K562 (cell line): ENCODE results near the gene RPS6KA2. TPM values are rescaled to one million over a fixed set of nuclear protein-coding genes. Genes with fewer than 3 reads are reported as not detected.

Source experiments
- ADNP ChIP-seq: fragments of 200-800 bp; sonication (Bioruptor generic); IDR thresholded peaks from 2 replicates; pipeline ENCODE4 v1.6.1; 2016; ENCODE audit warnings: missing genetic modification characterization, missing compliant biosample characterization
- BCOR ChIP-seq: fragments of 450-650 bp; IDR thresholded peaks from 2 replicates; pipeline ENCODE4 v1.6.1; 2016
- CREBBP ChIP-seq: IDR thresholded peaks from one replicate; pipeline ENCODE4 v1.6.1; 2012; ENCODE audit warnings: low read depth, mild to moderate bottlenecking, control low read depth, inconsistent platforms, low read length
- ELK3 ChIP-seq: fragments of 450-650 bp; formaldehyde crosslinking; IDR thresholded peaks from 2 replicates; pipeline ENCODE4 v1.4.0; 2020; ENCODE audit warnings: mild to moderate bottlenecking
- EWSR1 ChIP-seq: fragments of 450-650 bp; IDR thresholded peaks from 2 replicates; pipeline ENCODE4 v1.6.1; 2018; ENCODE audit warnings: borderline replicate concordance, mild to moderate bottlenecking, low read depth, moderate library complexity; ENCODE audit not compliant: partially characterized antibody
- HMGXB4 ChIP-seq: sonication (generic); formaldehyde crosslinking; IDR thresholded peaks from 2 replicates; pipeline ENCODE4 v1.8.1; 2023; ENCODE audit warnings: mild to moderate bottlenecking, missing genetic modification reagents
- KAT2B ChIP-seq: IDR thresholded peaks from one replicate; pipeline ENCODE4 v1.6.1; 2012; ENCODE audit warnings: low read depth, mild to moderate bottlenecking, control low read depth, inconsistent platforms, low read length, moderate library complexity
- MED1 ChIP-seq: sonication (generic); formaldehyde crosslinking; IDR thresholded peaks from 2 replicates; pipeline ENCODE4 v1.8.1; 2023; ENCODE audit warnings: missing genetic modification reagents, borderline replicate concordance
- MLLT1 ChIP-seq, 2 experiments: fragments of 450-650 bp; IDR thresholded peaks; 2 replicates each; pipeline ENCODE4 v1.6.1; 2016
- MTA3 ChIP-seq: fragments of 450-650 bp; formaldehyde crosslinking; IDR thresholded peaks from 2 replicates; pipeline ENCODE4 v1.6.1; 2017; ENCODE audit warnings: mild to moderate bottlenecking, borderline replicate concordance
- PHB2 ChIP-seq: fragments of 450-650 bp; IDR thresholded peaks from 2 replicates; pipeline ENCODE4 v1.6.1; 2017; ENCODE audit warnings: low read depth
- POLR3G ChIP-seq: IDR thresholded peaks from 2 replicates; pipeline ENCODE4 v1.6.1; 2011; ENCODE audit not compliant: insufficient read length, insufficient replicate concordance; ENCODE audit errors: extremely low read depth
- SIN3B ChIP-seq: fragments of 450-650 bp; IDR thresholded peaks from 2 replicates; pipeline ENCODE4 v1.6.1; 2017; ENCODE audit warnings: low read depth, mild to moderate bottlenecking, moderate library complexity
- SNRNP70 ChIP-seq: fragments of 200-400 bp; formaldehyde crosslinking; optimal IDR thresholded peaks from 2 replicates; pipeline ENCODE3; 2017; ENCODE audit warnings: low read depth, low read length
- TAF15 ChIP-seq: fragments of 200-400 bp; formaldehyde crosslinking; IDR thresholded peaks from 2 replicates; pipeline ENCODE4 v1.6.1; 2017; ENCODE audit warnings: mild to moderate bottlenecking, low read depth, low read length, moderate library complexity
- ZFP91 ChIP-seq: sonication (generic); formaldehyde crosslinking; IDR thresholded peaks from 2 replicates; pipeline ENCODE4 v1.8.0; 2022; ENCODE audit warnings: mild to moderate bottlenecking, missing genetic modification reagents
- ZNF197 ChIP-seq: fragments of 200-800 bp; sonication (Bioruptor generic); IDR thresholded peaks from 2 replicates; pipeline ENCODE4 v1.6.1; 2016; ENCODE audit warnings: low read depth, missing genetic modification characterization, missing compliant biosample characterization
- ZNF280A ChIP-seq: fragments of 450-650 bp; IDR thresholded peaks from 2 replicates; pipeline ENCODE4 v1.6.1; 2018; ENCODE audit warnings: mild to moderate bottlenecking, low read depth; ENCODE audit not compliant: partially characterized antibody
- ZNF511 ChIP-seq: sonication (generic); formaldehyde crosslinking; IDR thresholded peaks from 2 replicates; pipeline ENCODE4 v1.8.0; 2022; ENCODE audit warnings: mild to moderate bottlenecking, missing genetic modification reagents
- ZNF778 ChIP-seq: fragments of 450-650 bp; formaldehyde crosslinking; IDR thresholded peaks from 2 replicates; pipeline ENCODE4 v1.4.0; 2020; ENCODE audit warnings: mild to moderate bottlenecking, moderate library complexity
- polyA plus RNA-seq, 8 experiments: library from polyadenylated mRNA; depleted of rRNA in 4 of 8; stranded (reverse) in 5 of 8; unstranded in 3 of 8; fragments of >200 nt; fragmentation: Nextera tagmentation in 2 of 8; fragmentation: Illumina TruSeq in 1 of 8; extraction: Ambion mirVana in 2 of 8; extraction: Trizol in 1 of 8; gene quantifications; 2 replicates each; pipeline versions ENCODE4 v1.2.1 to v1.2.3, GENCODE V29; 2011 to 2014; ENCODE audit warnings: inconsistent platforms in 1 of 8, missing spikeins in 1 of 8
- total RNA-seq, 7 experiments: library from RNA; depleted of rRNA in 6 of 7; stranded (reverse); fragments of >200 nt in 6 of 7; fragmentation: Illumina TruSeq in 2 of 7; extraction: Trizol in 2 of 7; gene quantifications; 2 replicates each; pipeline versions ENCODE4 v1.2.1 to v1.2.3, GENCODE V29; 2011 to 2021; ENCODE audit warnings: low replicate concordance in 1 of 7

Gene RPS6KA2
- total and polyA plus RNA-seq, 9 of the 15 experiments (the other 6 are each of a cell fraction or from before 2014, with no cell fraction given): 0.29 to 1.00 (median 0.53) TPM

GRCh38 chr6:166381733-166382499 is 245.1 kb downstream of the RPS6KA2 start (continued):
- peak; percentile 80; the same call in 1 of the 2 replicates for TF ChIP-seq MTA3
- no peak for TF ChIP-seq ZNF778
- no peak for TF ChIP-seq ELK3 (CRISPR knock-in tag)
- TF ChIP-seq MED1: no peak
- TF ChIP-seq ZFP91 (CRISPR knock-in tag): no peak
- no peak for TF ChIP-seq PHB2
- peak; percentile 42; the same call in 1 of the 2 replicates for TF ChIP-seq SIN3B
- peak; percentile 94 for TF ChIP-seq HMGXB4
- TF ChIP-seq ZNF280A: no peak
- TF ChIP-seq ZNF511 (CRISPR knock-in tag): 0 out of 2 replicates have a peak, but pooled peaks have one; percentile 40
- TF ChIP-seq TAF15: no peak
- TF ChIP-seq SNRNP70: no peak
- TF ChIP-seq ZNF197 (CRISPR knock-in tag): no peak
- TF ChIP-seq ADNP (tag): peak; percentile 75
- peak; percentile 63; the same call in 1 of the 2 replicates for TF ChIP-seq BCOR
- TF ChIP-seq POLR3G: no peak
- no peak for TF ChIP-seq CREBBP
- peak in 1 of 2 experiments; percentile 11; a peak in 1 of 4 replicates for TF ChIP-seq MLLT1 (IDR thresholded peaks at IDR 0.05)
- no peak for TF ChIP-seq EWSR1
- TF ChIP-seq KAT2B: no peak
